HG03103 (cell line): ENCODE results near the gene MRPL1.
A peak's percentile ranks its signal among the peaks of the same experiment; 100 is the strongest.
"Not testable (repeated sequence)": the region's sequence is repeated elsewhere in the genome, so short reads cannot be mapped to it uniquely, and the experiment has no call there.

Source experiments
- ATAC-seq: cut with Tn5 transposase; IDR thresholded peaks from one replicate; pipeline ENCODE4 v1.9.1; 2021; ENCODE audit warnings: low read depth; ENCODE audit not compliant: unreplicated experiment

Gene MRPL1

DNA sequence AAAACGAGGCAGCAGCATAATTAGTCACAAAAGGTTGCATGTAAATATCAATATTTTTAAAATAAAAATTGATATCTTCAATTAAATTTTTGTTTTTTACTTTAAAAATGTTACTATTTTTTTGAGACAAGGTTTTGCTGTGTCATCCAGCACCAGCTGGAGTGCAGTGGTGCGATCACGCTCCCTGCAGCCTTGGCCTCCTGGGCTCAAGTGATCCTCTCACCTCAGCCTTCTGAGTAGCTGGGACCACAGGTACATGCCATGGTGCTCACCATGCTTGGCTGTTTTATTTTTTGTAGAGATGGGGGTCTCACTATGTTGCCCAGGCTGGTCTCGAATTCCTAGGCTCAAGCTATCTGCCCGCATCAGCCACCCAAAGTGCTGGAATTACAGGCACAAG, 97.7 kb downstream of the MRPL1 start:
- no peak for ATAC-seq

DNA sequence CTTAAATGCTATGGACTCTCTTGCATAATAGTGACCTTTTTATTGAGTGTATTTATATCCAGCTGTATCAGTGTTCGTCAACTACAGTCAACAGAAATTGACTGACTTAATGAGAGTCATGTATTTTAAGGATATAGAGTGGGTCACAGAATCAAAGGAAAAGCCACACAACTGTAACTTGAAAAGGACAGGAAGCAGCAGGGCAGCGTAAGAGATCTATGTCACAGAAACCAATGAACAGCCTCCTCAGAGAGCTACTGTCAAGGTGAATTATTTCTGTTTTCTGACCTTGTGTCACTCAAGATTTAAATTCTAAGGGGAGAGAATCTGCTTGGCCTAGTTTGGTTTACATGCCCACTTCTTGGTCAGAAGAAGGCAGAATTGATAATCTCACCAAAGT, 100.4 kb downstream of the MRPL1 start:
- ATAC-seq = no peak

DNA sequence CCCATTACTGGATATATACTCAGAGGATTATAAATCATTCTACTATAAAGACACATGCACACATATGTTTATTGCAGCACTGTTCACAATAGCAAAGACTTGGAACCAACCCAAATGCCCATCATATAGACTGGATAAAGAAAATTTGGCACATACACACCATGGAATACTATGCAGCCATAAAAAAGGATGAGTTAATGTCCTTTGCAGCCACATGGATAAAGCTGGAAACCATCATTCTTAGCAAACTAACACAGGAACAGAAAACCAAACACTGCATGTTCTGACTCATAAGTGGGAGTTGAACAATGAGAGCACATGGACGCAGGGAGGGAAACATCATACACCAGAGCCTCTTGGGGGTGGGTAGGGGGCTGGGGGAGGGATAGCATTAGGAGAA, 111.0 kb downstream of the MRPL1 start:
- ATAC-seq = not testable (repeated sequence)

DNA sequence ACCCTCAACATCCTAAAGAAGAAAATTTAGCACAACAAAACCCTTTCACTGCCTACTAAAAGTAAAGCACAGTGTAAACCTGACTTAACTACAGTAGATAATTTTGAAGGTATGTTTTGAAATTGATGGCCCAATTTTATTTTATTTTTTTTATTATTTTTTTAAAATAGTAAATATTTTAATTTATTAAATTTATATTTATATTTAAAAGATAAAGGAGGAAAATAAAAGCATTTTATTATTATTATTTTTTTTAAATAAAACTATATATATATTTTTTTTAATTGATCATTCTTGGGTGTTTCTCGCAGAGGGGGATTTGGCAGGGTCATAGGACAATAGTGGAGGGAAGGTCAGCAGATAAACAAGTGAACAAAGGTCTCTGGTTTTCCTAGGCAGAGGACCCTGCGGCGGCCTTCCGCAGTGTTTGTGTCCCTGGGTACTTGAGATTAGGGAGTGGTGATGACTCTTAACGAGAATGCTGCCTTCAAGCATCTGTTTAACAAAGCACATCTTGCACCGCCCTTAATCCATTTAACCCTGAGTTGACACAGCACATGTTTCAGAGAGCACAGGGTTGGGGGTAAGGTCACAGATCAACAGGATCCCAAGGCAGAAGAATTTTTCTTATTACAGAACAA, 120.4 kb downstream of the MRPL1 start:
- ATAC-seq = not testable (repeated sequence)

DNA sequence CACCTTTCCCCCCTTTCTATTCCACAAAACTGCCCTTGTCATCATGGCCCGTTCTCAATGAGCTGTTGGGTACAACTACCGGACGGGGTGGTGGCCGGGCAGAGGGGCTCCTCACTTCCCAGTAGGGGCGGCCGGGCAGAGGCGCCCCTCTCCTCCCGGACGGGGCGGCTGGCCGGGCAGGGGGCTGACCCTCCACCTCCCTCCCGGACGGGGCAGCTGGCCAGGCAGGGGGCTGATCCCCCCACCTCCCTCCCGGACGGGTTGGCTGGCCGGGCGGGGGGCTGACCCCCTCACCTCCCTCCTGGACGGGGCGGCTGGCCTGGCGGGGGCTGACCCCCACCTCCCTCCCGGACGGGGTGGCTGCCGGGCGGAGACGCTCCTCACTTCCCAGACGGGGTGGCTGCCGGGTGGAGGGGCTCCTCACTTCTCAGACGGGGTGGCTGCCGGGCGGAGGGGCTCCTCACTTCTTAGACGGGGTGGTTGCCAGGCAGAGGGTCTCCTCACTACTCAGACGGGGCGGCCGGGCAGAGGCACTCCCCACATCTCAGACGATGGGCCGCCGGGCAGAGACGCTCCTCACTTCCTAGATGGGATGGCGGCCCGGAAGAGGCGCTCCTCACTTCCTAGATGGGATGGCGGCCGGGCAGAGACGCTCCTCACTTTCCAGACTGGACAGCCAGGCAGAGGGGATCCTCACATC, 121.1 kb downstream of the MRPL1 start:
- not testable (repeated sequence) for ATAC-seq

DNA sequence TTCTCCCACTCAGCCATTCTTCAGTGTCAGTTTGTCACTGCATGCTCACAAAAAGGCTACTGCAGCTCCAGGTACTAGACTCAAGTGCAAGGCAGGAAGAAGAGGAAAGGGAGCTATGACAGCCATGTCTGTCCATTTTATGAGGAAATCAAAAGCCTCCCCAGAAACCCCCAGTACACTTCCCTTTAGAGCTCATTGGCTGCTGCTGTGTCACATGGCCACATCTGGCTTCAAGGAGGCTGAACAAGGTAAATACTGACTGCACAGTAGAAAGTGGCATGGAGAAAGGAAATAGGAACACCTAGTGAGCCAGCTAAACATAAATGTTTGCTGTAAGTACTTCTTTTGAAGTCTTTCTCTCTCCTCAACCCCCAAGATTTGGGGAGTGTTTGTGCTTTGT, 127.3 kb downstream of the MRPL1 start:
- no peak for ATAC-seq

DNA sequence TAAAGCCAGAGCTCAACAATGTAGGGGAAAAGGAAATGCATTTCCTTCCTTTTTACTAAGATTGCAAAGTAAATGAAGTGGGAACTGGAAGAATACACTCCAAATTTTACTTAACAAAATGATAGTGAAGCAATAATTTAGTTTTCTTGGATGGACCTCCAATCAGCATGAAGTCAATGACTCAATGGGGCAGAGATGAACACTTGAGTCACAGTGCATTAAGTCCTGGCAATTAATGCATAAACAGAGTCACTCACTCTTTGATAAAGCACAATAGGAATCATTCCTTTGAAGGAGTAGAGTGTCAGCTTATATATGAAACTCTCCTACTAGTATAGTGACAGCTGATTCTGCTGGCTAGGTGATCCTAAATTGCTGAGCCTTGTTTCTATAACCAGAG, 127.8 kb downstream of the MRPL1 start:
- ATAC-seq = no peak

DNA sequence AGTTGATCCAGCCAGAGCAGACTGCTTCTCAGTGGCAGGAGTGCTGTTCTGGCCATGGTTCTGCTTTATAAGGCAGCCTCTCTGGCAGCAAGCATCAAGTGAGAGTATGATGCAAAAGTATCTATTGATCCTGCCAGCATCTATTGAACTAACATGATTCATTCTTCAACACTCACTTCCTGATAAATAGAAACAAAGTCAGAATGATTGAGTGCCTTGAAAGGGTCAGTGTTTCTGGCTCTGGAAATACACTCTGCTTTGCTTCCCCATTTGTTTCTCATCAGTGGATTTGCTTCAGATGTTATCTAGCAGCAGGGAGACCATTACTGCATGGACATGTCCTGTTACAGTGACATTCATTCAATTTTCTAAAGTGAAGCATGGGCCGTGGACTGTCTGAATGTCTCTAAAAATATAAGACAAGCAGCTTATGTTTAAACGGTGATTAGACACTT, 128.3 kb downstream of the MRPL1 start:
- ATAC-seq = no peak

DNA sequence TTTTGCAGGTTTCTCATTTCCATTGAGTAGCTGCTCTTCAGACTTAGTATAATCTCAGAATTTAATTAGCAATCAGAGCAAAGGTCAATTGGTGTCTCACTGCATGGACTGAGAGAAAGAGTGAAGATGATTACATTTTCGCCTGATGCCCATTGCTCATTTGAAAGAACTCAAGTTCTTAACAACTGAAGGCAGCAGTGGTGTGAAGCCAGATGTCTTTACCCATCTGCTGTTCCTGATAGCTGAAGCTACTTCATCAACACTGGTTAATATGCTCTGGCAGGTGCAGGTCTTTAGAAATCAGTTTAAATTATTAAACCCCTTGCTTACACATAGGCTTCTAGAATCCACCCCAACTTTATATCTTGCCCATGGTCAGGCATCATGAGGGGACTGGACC, 130.0 kb downstream of the MRPL1 start:
- ATAC-seq = no peak

DNA sequence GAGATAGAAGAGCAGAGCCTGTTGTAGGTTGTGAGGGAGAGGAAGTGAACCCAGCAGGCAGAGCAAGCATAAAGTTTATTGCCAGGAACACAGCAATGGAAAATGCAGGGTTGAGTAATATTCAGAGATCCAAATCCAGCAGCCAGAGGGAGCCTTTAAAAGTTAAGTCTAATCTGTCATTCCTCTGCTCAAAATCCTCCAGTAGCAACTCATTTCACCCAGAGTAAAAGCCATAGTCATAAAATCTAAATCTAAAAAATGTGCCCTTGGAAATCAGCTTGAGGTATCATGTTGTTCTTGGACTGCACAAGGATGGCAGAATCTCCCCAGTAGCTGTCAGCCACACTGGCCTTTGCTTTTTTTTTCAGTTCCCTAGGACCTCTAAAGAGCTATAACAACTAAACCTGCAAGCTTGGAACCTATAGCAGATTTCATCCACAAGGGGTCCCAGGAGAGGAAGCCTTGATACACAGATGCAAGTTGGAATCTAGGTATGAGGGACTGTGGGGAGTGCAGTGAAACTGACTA, 131.6 kb downstream of the MRPL1 start:
- peak; percentile 76 for ATAC-seq

DNA sequence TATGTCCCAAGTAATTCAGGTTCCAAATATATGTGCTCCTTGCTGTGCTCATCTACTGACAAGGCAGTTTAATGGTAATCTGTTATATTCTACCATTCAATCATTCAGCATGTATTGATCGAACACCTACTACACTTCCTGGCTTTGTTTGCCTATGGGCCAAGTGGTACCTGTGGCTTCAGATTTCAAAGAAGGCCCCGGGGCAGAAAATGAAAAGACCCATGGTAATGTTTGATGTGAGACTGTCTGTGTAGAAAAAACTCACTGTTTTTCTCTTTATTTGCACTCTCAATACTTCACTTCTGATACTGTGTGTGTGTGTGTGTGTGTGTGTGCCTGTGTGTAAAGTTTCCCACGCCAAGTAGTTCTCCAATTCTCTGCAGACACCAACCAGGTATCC, 133.4 kb downstream of the MRPL1 start:
- ATAC-seq = no peak

DNA sequence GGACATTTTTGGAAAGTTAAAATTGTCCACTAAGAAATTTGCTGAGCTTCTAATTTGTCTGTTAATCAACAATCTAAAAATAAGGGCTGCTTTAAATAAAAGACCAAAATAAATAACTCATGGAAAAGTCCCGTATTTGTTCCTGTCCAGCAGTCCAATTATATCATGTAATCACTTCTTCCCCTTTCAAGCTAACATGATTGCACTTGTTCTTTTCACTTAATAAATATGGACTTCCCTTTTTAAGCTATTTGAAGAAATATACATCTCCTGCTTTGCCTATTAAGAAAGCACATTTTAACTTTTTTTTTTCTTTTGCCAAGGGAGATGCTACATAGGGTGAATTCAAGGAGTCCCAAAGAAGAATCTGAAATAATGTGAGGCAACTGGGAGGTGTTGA, 138.9 kb downstream of the MRPL1 start:
- ATAC-seq = no peak

DNA sequence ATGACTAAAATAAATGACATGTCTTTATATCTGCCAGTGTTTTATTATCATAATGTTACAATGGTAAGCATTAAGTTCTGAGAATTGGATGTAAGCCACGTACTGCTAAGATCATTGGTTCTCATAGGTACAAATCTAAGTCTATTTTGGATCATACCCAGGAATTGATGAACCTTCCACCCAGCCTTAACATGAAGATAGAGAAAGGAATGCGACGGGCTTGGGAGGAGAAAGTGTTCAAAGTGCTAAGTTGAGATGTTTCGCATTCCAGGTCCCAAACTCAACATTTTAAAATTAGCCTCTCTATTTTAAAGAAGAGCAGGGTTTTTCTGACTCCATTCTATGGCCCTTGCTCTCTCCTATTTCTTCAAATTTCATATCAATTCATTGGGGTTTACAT, 139.6 kb downstream of the MRPL1 start:
- ATAC-seq = no peak
